GM12878 (cell line): ENCODE measurements around the gene DAPK2. TPM values are rescaled to one million over a fixed set of nuclear protein-coding genes. Genes with fewer than 3 reads are reported as not detected.

ENCODE experiments used
- ATAC-seq: fragments of 200-7000 bp; cut with Tn5 transposase; 3 replicates; pipeline ENCODE4 v1.9.1; 2020; ENCODE audit warnings: mild to moderate bottlenecking, moderate library complexity
- BruUV-seq: library from RNA; stranded (reverse); fragments of 400-500 nt; replicated peaks from 2 replicates; lab custom pipeline; 2021; lab: Mats Ljungman, UMichigan
- CTCF ChIA-PET: fragments of 300-600 bp; sonication (Branson Sonifier 250); formaldehyde crosslinking; extraction: SDS; loops from one replicate; lab custom pipeline; 2021; ENCODE audit warnings: inconsistent platforms; lab: Yijun Ruan, JAX
- POLR2A ChIA-PET: fragments of 350-600 bp; formaldehyde crosslinking; extraction: SDS; loops from one replicate; lab custom pipeline; 2021; ENCODE audit warnings: inconsistent platforms; lab: Charles Lee
- RAD21 ChIA-PET: fragments of 300-600 bp; sonication (Branson Sonifier 250); formaldehyde crosslinking; loops from one replicate; lab custom pipeline; 2023; ENCODE audit warnings: antibody characterized with exemption; ENCODE audit not compliant: unreplicated experiment; lab: Charles Lee
- SMC1A ChIA-PET: fragments of 300-600 bp; sonication (Branson Sonifier 250); formaldehyde crosslinking; loops from one replicate; lab custom pipeline; 2023; ENCODE audit not compliant: unreplicated experiment, uncharacterized antibody; lab: Charles Lee
- DNase-seq: peaks from one replicate; pipeline ENCODE4 v3.0.0-alpha.2; 2011; ENCODE audit warnings: low read depth, low spot score
- FAIRE-seq: peaks from 3 replicates; lab custom pipeline; 2011; peaks lifted over from hg19 to GRCh38; lab: Jason Lieb, UNC
- H2AFZ ChIP-seq: 2 replicates; pipeline ENCODE4 v1.6.0; 2011; ENCODE audit warnings: low read depth, low read length, control low read depth; ENCODE audit not compliant: control insufficient read depth
- H3K27ac ChIP-seq: 2 replicates; pipeline ENCODE4 v1.5.1; 2011; ENCODE audit warnings: control low read depth; ENCODE audit not compliant: control insufficient read depth, insufficient read depth
- H3K27me3 ChIP-seq, 2 experiments: replicated peaks in 1 of 2; 2 replicates each; pipeline versions ENCODE4 v1.6.0 to v1.6.1; 2011; ENCODE audit warnings: low read length in 1 of 2; ENCODE audit not compliant: control insufficient read depth in 2 of 2, insufficient read depth in 2 of 2
- H3K36me3 ChIP-seq, 2 experiments: 2 replicates each; pipeline ENCODE4 v1.5.1; 2011; ENCODE audit warnings: low read length in 1 of 2; ENCODE audit not compliant: control insufficient read depth in 2 of 2, insufficient read depth in 2 of 2
- H3K4me1 ChIP-seq: 2 replicates; pipeline ENCODE4 v1.6.1; 2011; ENCODE audit warnings: mild to moderate bottlenecking, low read length, moderate library complexity, mixed read lengths; ENCODE audit not compliant: control insufficient read depth, insufficient read depth
- H3K4me2 ChIP-seq: 2 replicates; pipeline ENCODE4 v1.6.0; 2011; ENCODE audit warnings: control low read depth; ENCODE audit not compliant: control insufficient read depth, insufficient read depth
- H3K4me3 ChIP-seq: fragments of 200-600 bp; sonication (generic); 2 replicates; pipeline ENCODE4 v1.5.1; 2016
- H3K79me2 ChIP-seq: 2 replicates; pipeline ENCODE4 v1.6.0; 2011; ENCODE audit warnings: low read length; ENCODE audit not compliant: control insufficient read depth, insufficient read depth
- H3K9ac ChIP-seq: 2 replicates; pipeline ENCODE4 v1.8.0; 2011; ENCODE audit warnings: low read length, control low read depth, mixed read lengths; ENCODE audit not compliant: control insufficient read depth, insufficient read depth
- H3K9me3 ChIP-seq: replicated peaks from 3 replicates; pipeline ENCODE4 v1.5.1; 2011; ENCODE audit warnings: mild to moderate bottlenecking, low read length; ENCODE audit not compliant: control insufficient read depth, insufficient read depth
- H4K20me1 ChIP-seq: 2 replicates; pipeline ENCODE4 v1.6.0; 2011; ENCODE audit not compliant: control insufficient read depth, insufficient read depth
- FOS ChIP-seq: IDR thresholded peaks from 3 replicates; pipeline ENCODE4 v1.6.1; 2011; ENCODE audit warnings: borderline replicate concordance; ENCODE audit not compliant: insufficient read length; ENCODE audit errors: extremely low read depth
- SMAD1 ChIP-seq: fragments of 450-650 bp; IDR thresholded peaks from 2 replicates; pipeline ENCODE4 v1.6.1; 2018; ENCODE audit warnings: mild to moderate bottlenecking, low read depth; ENCODE audit not compliant: partially characterized antibody
- SUPT20H ChIP-seq: IDR thresholded peaks from 2 replicates; pipeline ENCODE4 v1.6.1; 2011; ENCODE audit warnings: low read depth, mild to moderate bottlenecking, low read length, moderate library complexity, borderline replicate concordance; ENCODE audit not compliant: control insufficient read depth
- WGBS: methylation state at CpG from one replicate; pipeline ENCODE4 v1.1.6; 2016; ENCODE audit warnings: low lambda C conversion rate; ENCODE audit not compliant: insufficient replicate concordance, insufficient coverage; ENCODE audit errors: missing lambda C conversion rate; 5-methylcytosine and 5-hydroxymethylcytosine counted together
- in situ Hi-C: fragments of 300-500 bp; cut with MboI; formaldehyde crosslinking; loops from 9 replicates; pipeline ENCODE4 v1.14.3; 2018; ENCODE audit warnings: mixed read lengths
- intact Hi-C: fragments of 100-400 bp; cut with micrococcal nuclease; formaldehyde crosslinking; loops from one replicate; pipeline ENCODE4 v1.14.2; 2022; ENCODE audit not compliant: unreplicated experiment
- polyA plus RNA-seq, 11 experiments: library from polyadenylated mRNA; depleted of rRNA in 4 of 11; unstranded in 6 of 11; stranded (reverse) in 5 of 11; fragments of >200 nt; fragmentation: Nextera tagmentation in 4 of 11; fragmentation: Illumina TruSeq in 1 of 11; extraction: Ambion mirVana in 4 of 11; extraction: Trizol in 1 of 11; gene quantifications; 1 replicate in 1 of 11; 2 replicates in 10 of 11; pipeline versions ENCODE4 v1.2.1 to v1.2.3, GENCODE V29; 2011 to 2016; ENCODE audit warnings: inconsistent platforms in 2 of 11, missing spikeins in 2 of 11, low read depth in 1 of 11
- total RNA-seq, 4 experiments: library from RNA; depleted of rRNA in 3 of 4; stranded (reverse); fragments of >200 nt in 3 of 4; fragmentation: Illumina TruSeq in 1 of 4; extraction: Trizol in 1 of 4; gene quantifications; 2 replicates each; pipeline versions ENCODE4 v1.2.1 to v1.2.3, GENCODE V29; 2013 to 2021
- TF ChIP-seq, protein P1 (sequence below), 3 experiments: IDR thresholded peaks in 2 of 3; conservative IDR thresholded peaks in 1 of 3; 2 replicates each; pipeline ENCODE4 v1.5.1; 2011; ENCODE audit warnings: low read depth in 3 of 3, low read length in 3 of 3, mild to moderate bottlenecking in 3 of 3, control low read depth in 2 of 3, moderate library complexity in 2 of 3, inconsistent platforms in 1 of 3, mixed read lengths in 1 of 3; ENCODE audit not compliant: control insufficient read depth in 2 of 3, insufficient read depth in 1 of 3; ENCODE audit errors: extremely low read depth in 1 of 3

DAPK2 gene
- total and polyA plus RNA-seq, 10 of the 15 experiments (the other 5 are each of a cell fraction or from before 2014, with no cell fraction given) = 0.69 to 8.4 (median 4.1) TPM

DNA sequence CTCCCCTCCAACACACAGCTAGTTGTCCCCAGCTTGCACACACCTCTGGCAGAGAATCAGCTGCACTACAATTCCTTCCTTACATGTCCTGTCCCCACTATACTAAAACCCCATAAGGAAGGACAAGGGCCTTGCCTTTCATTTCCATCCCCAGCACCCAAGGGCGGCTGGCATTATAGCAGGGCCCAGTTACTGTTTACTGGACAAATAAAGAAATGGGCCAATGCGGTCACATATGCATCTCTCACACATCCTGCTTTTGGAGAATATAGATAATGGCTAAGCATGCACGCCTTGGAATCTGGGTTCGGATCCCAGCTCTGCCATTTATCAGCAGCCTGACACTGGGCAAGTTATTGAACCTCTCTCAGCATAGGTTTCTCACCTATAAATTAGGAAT lies 99.1 kb downstream of the DAPK2 start:
- intact Hi-C loops (no loop called here), in situ Hi-C loops (no loop called here)
- CTCF ChIA-PET = interaction anchor here (1.0 to 5.4 kb wide), 8 partner anchors 14 to 99 kb away, joined by 3 to 70 read pairs (median 32); partner anchors contain the start of gene DAPK2
- TF ChIP-seq SMAD1 (no peak), SUPT20H (no peak), FOS (no peak)
- TF ChIP-seq, protein P1, sequence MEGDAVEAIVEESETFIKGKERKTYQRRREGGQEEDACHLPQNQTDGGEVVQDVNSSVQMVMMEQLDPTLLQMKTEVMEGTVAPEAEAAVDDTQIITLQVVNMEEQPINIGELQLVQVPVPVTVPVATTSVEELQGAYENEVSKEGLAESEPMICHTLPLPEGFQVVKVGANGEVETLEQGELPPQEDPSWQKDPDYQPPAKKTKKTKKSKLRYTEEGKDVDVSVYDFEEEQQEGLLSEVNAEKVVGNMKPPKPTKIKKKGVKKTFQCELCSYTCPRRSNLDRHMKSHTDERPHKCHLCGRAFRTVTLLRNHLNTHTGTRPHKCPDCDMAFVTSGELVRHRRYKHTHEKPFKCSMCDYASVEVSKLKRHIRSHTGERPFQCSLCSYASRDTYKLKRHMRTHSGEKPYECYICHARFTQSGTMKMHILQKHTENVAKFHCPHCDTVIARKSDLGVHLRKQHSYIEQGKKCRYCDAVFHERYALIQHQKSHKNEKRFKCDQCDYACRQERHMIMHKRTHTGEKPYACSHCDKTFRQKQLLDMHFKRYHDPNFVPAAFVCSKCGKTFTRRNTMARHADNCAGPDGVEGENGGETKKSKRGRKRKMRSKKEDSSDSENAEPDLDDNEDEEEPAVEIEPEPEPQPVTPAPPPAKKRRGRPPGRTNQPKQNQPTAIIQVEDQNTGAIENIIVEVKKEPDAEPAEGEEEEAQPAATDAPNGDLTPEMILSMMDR (IDR thresholded peaks at IDR 0.05 in 2 of 3, conservative IDR thresholded peaks at IDR 0.05 in 1 of 3; ENCODE audit: control insufficient read depth in 2 of 3, extremely low read depth in 1 of 3, insufficient read depth in 1 of 3, low read depth in 3 of 3, low read length in 3 of 3) = no peak
- Histone ChIP-seq H3K27me3 (no peaks in the 10 kb centered on the region), H3K36me3 (no peaks in the 10 kb centered on the region), H3K27ac (no peak overlapping the region), H3K79me2 (no peaks in the 10 kb centered on the region), H3K4me2 (no peak overlapping the region), H4K20me1 (no peaks in the 10 kb centered on the region), H2AFZ (no peak overlapping the region), H3K9ac (no peak overlapping the region), H3K4me1 (peaks cover 13% of the 10 kb centered on the region), H3K9me3 (no peaks in the 10 kb centered on the region; the same call in 2 of the 3 replicates), H3K4me3 (no peak overlapping the region)
- DNase-seq = no peak
- 97% methylated on average over 4 of the region's 4 CpGs for WGBS
- FAIRE-seq = no peak
- BruUV-seq = no TSS peak
- POLR2A ChIA-PET = interaction anchor here (0.6 kb wide), 1 partner anchor 20 kb away, joined by 3 read pairs; no protein-coding TSS in a partner anchor
- ATAC-seq = no peak
- SMC1A ChIA-PET = interaction anchor here (1.8 to 5.6 kb wide), 5 partner anchors 22 to 195 kb away, joined by 4 to 39 read pairs (median 20); partner anchors contain the start of gene DAPK2
- RAD21 ChIA-PET = interaction anchor here (1.2 to 3.8 kb wide), 5 partner anchors 23 to 195 kb away, joined by 3 to 41 read pairs (median 4); no protein-coding TSS in a partner anchor
